HG03097 (cell line): ENCODE data around the gene MFSD2A.
A peak's percentile ranks its signal among the peaks of the same experiment; 100 is the strongest.
"Not testable (repeated sequence)": the region's sequence is repeated elsewhere in the genome, so short reads cannot be mapped to it uniquely, and the experiment has no call there.

Source experiments
- ATAC-seq: cut with Tn5 transposase; IDR thresholded peaks from one replicate; pipeline ENCODE4 v1.9.1; 2021; ENCODE audit not compliant: unreplicated experiment, low FRiP score

The MFSD2A gene

GRCh38 chr1:39940253-39940652 lies 14.7 kb upstream of the MFSD2A start:
- ATAC-seq, result no peak

GRCh38 chr1:39940980-39941871 lies 13.7 kb upstream of the MFSD2A start:
- ATAC-seq, result no peak

GRCh38 chr1:39943471-39944290 lies 11.3 kb upstream of the MFSD2A start:
- no peak for ATAC-seq

GRCh38 chr1:39944410-39945112 lies 10.4 kb upstream of the MFSD2A start:
- ATAC-seq, result no peak

GRCh38 chr1:39946216-39946615 lies 8.7 kb upstream of the MFSD2A start:
- no peak for ATAC-seq

GRCh38 chr1:39947260-39947659 lies 7.7 kb upstream of the MFSD2A start:
- no peak for ATAC-seq

- no peak for ATAC-seq
Observed at GRCh38 chr1:39949891-39950290, 5.1 kb upstream of the MFSD2A start.

GRCh38 chr1:39951926-39952325 lies 3.0 kb upstream of the MFSD2A start:
- no peak for ATAC-seq

- no peak for ATAC-seq
Observed at GRCh38 chr1:39952359-39953110, 2.4 kb upstream of the MFSD2A start.

GRCh38 chr1:39954324-39954869 lies 548 bp upstream of the MFSD2A start:
- ATAC-seq, result no peak

GRCh38 chr1:39955547-39956539 lies 898 bp downstream of the MFSD2A start:
- ATAC-seq, result peak; percentile 23

GRCh38 chr1:39957299-39958015 lies 2.5 kb downstream of the MFSD2A start:
- no peak for ATAC-seq

GRCh38 chr1:39958403-39959200 lies 3.7 kb downstream of the MFSD2A start:
- no peak for ATAC-seq

- no peak for ATAC-seq
Observed at GRCh38 chr1:39959651-39960333, 4.8 kb downstream of the MFSD2A start.

- ATAC-seq, result no peak
Observed at GRCh38 chr1:39960431-39960958, 5.5 kb downstream of the MFSD2A start.

- no peak for ATAC-seq
Observed at GRCh38 chr1:39962450-39962825, 7.5 kb downstream of the MFSD2A start.

GRCh38 chr1:39962964-39963363 lies 8.0 kb downstream of the MFSD2A start:
- ATAC-seq, result not testable (repeated sequence)
